NT2/D1 (cell line): ENCODE measurements around the gene KLHL21.

Experiments used
- SUZ12 ChIP-seq: IDR thresholded peaks from 2 replicates; pipeline ENCODE4 v1.6.1; 2011; ENCODE audit not compliant: insufficient read length, insufficient read depth; ENCODE audit errors: extremely low read depth
- YY1 ChIP-seq: IDR thresholded peaks from 2 replicates; pipeline ENCODE4 v1.6.1; 2011; ENCODE audit not compliant: insufficient read length, insufficient read depth
- ZNF274 ChIP-seq: IDR thresholded peaks from 2 replicates; pipeline ENCODE4 v1.6.1; 2011; ENCODE audit warnings: mild to moderate bottlenecking, low read depth, low read length

DNA sequence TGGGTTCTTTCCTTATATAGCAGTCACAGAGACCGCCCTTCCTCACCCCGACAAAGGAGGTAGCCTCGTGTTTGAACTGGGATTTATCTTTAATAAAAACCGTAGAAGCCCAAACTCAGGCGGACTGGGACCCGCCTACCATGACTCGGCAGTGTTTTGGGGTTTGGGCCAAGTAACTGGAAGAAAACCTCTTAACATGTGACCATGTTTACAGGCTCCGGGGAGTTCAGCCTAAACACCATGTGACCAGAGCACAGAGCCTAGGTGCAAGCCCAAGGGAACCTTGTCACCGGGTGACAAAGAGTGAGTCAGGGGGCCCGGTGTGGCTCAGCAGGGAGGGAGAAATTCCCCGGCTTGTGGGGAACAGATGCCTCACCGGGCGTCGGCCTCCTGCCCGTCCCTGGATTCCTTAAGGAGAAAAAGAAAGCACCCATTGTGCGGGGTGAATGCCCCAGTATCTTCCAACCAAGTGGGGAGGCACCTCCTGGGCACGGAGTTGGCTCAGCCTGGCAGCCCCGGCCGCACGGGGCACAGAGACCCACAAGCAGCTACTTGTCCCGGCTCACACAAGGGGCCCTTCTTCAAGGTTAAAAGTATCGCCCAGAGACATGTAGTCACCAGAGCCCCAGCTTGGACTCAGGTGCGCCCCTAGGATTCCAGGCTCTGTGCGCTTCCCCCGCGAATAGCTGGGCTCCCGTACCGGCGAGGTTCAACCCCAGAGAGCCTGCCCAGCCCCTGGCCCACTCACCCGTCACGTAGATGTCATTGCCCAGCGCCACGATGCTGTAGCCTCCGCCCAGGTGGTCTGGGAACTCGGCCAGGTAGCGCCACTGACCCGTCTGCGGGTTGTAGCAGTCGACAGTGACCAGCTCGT is 1.4 kb downstream of the KLHL21 start:
- no peak for TF ChIP-seq YY1
- TF ChIP-seq ZNF274: no peak
- no peak for TF ChIP-seq SUZ12
